Smooth muscle cell (in vitro differentiated cells): ENCODE data around the gene LYPD4. TPM values are rescaled to one million over a fixed set of nuclear protein-coding genes. Genes with fewer than 3 reads are reported as not detected.

Experiments used
- DNase-seq: peaks from one replicate; lab custom pipeline; 2025; ENCODE audit not compliant: unreplicated experiment; lab: John Stamatoyannopoulos, UW
- H2AFZ ChIP-seq: fragments of 200-600 bp; sonication (generic); 2 replicates; pipeline ENCODE4 v1.6.0; 2016; ENCODE audit warnings: antibody characterized with exemption, low read depth, mild to moderate bottlenecking
- H3F3A ChIP-seq: fragments of 200-600 bp; sonication (generic); 2 replicates; pipeline ENCODE4 v1.6.0; 2017; ENCODE audit warnings: antibody characterized with exemption, low read depth
- H3K27ac ChIP-seq: fragments of 200-600 bp; sonication (generic); 2 replicates; pipeline ENCODE4 v1.5.1; 2016; ENCODE audit warnings: low read depth, mild to moderate bottlenecking
- H3K27me3 ChIP-seq: fragments of 200-600 bp; sonication (generic); 2 replicates; pipeline ENCODE4 v1.6.1; 2016; ENCODE audit warnings: low read depth, mild to moderate bottlenecking
- H3K36me3 ChIP-seq: fragments of 200-600 bp; sonication (generic); 2 replicates; pipeline ENCODE4 v1.5.1; 2016; ENCODE audit warnings: low read depth
- H3K4me1 ChIP-seq: fragments of 200-600 bp; sonication (generic); 2 replicates; pipeline ENCODE4 v1.5.1; 2016; ENCODE audit warnings: low read depth
- H3K4me2 ChIP-seq: fragments of 200-600 bp; sonication (generic); 2 replicates; pipeline ENCODE4 v1.6.0; 2016; ENCODE audit warnings: mild to moderate bottlenecking
- H3K4me3 ChIP-seq: fragments of 200-600 bp; sonication (generic); 2 replicates; pipeline ENCODE4 v1.5.1; 2016; ENCODE audit warnings: mild to moderate bottlenecking
- H3K79me2 ChIP-seq: fragments of 200-600 bp; sonication (generic); 2 replicates; pipeline ENCODE4 v1.6.0; 2016; ENCODE audit warnings: low read depth, mild to moderate bottlenecking
- H3K9ac ChIP-seq: fragments of 200-600 bp; sonication (generic); 2 replicates; pipeline ENCODE4 v1.6.0; 2016; ENCODE audit warnings: low read depth
- H3K9me3 ChIP-seq: fragments of 200-600 bp; sonication (generic); replicated peaks from 2 replicates; pipeline ENCODE4 v1.5.1; 2016; ENCODE audit warnings: low read depth
- H4K20me1 ChIP-seq: fragments of 200-600 bp; sonication (generic); 2 replicates; pipeline ENCODE4 v1.6.0; 2016; ENCODE audit warnings: low read depth
- CTCF ChIP-seq: fragments of 200-600 bp; sonication (generic); IDR thresholded peaks from 2 replicates; pipeline ENCODE4 v1.5.1; 2017; ENCODE audit warnings: borderline replicate concordance, mild to moderate bottlenecking, antibody characterized with exemption; ENCODE audit not compliant: insufficient read depth, poor library complexity, severe bottlenecking
- WGBS: methylation state at CpG from one replicate; pipeline ENCODE4 v1.1.7; 2016; ENCODE audit warnings: low lambda C conversion rate; 5-methylcytosine and 5-hydroxymethylcytosine counted together
- polyA plus RNA-seq: library from polyadenylated mRNA; unstranded; fragments of >200 nt; fragmentation: Nextera tagmentation; extraction: Ambion mirVana; gene quantifications from 2 replicates; pipeline ENCODE4 v1.2.1, GENCODE V29; 2016
- total RNA-seq: library from RNA; depleted of rRNA; stranded (reverse); fragments of >200 nt; gene quantifications from 2 replicates; pipeline ENCODE4 v1.2.3, GENCODE V29; 2014

Gene LYPD4
- total and polyA plus RNA-seq, 2 experiments from 2014 or later, result not detected

- no peak for TF ChIP-seq CTCF
- DNase-seq, result no peak
- no peak overlapping the region for H3K4me3 ChIP-seq
- no peak overlapping the region for H3K27ac ChIP-seq
- no peaks in the 10 kb centered on the region for H3F3A ChIP-seq
- H3K36me3 ChIP-seq, result no peaks in the 10 kb centered on the region
- 94% methylated on average over 14 of the region's 23 CpGs for WGBS
- H3K9ac ChIP-seq, result no peak overlapping the region
- no peaks in the 10 kb centered on the region for H3K79me2 ChIP-seq
- no peak overlapping the region for H3K4me2 ChIP-seq
- peaks cover under 1% of the 10 kb centered on the region for H3K27me3 ChIP-seq
- no peaks in the 10 kb centered on the region for H3K9me3 ChIP-seq
- H4K20me1 ChIP-seq, result no peaks in the 10 kb centered on the region
- no peaks in the 10 kb centered on the region for H3K4me1 ChIP-seq
- no peak overlapping the region for H2AFZ ChIP-seq
Measured at GRCh38 chr19:41845051-41845590, 638 bp upstream of the LYPD4 start.

GRCh38 chr19:41845001-41845050, 343 bp upstream of the LYPD4 start, which contains the start of gene DMRTC2:
Gene DMRTC2 (plus strand): TSS chr19:41845042. CDS start chr19:41847429, 2,387 bp downstream.
- H3K27ac ChIP-seq, result no peak within 1 kb of the TSS

GRCh38 chr19:41843371-41843770, 1.1 kb downstream of the LYPD4 start:
- no peaks in the 10 kb centered on the region for H3K36me3 ChIP-seq
- H3K27me3 ChIP-seq, result peaks cover 7% of the 10 kb centered on the region
- WGBS, result 82% methylated on average over 7 of the region's 7 CpGs
- no peak overlapping the region for H3K4me3 ChIP-seq
- H3K9ac ChIP-seq, result no peak overlapping the region
- no peak for TF ChIP-seq CTCF
- no peaks in the 10 kb centered on the region for H4K20me1 ChIP-seq
- no peaks in the 10 kb centered on the region for H3F3A ChIP-seq
- no peak overlapping the region for H2AFZ ChIP-seq
- DNase-seq, result no peak
- no peaks in the 10 kb centered on the region for H3K79me2 ChIP-seq
- no peaks in the 10 kb centered on the region for H3K9me3 ChIP-seq
- no peak overlapping the region for H3K4me2 ChIP-seq
- H3K27ac ChIP-seq, result no peak overlapping the region
- no peaks in the 10 kb centered on the region for H3K4me1 ChIP-seq

More at GRCh38 chr19:41845001-41845050, 343 bp upstream of the LYPD4 start, which contains the start of gene DMRTC2:
- no peaks in the 10 kb centered on the region for H3F3A ChIP-seq
- no peak within 1 kb of the TSS for H3K4me2 ChIP-seq
- no peak within 1 kb of the TSS for H2AFZ ChIP-seq
- H3K79me2 ChIP-seq, result no peaks in the 10 kb centered on the region
- H4K20me1 ChIP-seq, result no peaks in the 10 kb centered on the region
- no peaks in the 10 kb centered on the region for H3K9me3 ChIP-seq
- no peaks in the 10 kb centered on the region for H3K4me1 ChIP-seq
- no peak for TF ChIP-seq CTCF
- no peak within 1 kb of the TSS for H3K9ac ChIP-seq
- no peak for DNase-seq
- peaks cover 3% of the 10 kb centered on the region for H3K27me3 ChIP-seq
- 97% methylated on average over 3 of the region's 3 CpGs for WGBS
- no peaks in the 10 kb centered on the region for H3K36me3 ChIP-seq
- no peak within 1 kb of the TSS for H3K4me3 ChIP-seq

DNA sequence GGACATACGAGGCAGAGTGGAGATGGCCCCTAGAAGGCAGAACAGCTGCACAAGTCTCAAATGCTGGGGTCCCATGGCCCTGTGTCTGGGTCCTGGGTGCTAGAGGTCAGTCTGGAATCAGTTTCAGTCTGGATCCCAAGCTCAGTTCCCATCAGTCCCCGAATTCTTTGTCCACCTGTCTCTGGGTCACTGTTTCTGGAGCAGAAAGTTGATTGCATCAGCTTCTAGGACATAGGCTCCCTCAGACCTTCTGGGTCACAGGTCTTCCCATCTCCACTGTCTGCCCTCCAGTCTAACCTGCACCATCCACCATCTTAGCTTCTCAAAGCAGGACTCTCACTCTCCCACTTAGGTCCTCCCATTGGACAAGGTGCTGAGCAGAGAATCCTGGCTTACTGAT, 5.3 kb downstream of the LYPD4 start:
- Histone ChIP-seq H3K4me2 (no peak overlapping the region), H3K4me1 (no peaks in the 10 kb centered on the region), H4K20me1 (no peaks in the 10 kb centered on the region), H3K27me3 (peaks cover 7% of the 10 kb centered on the region), H3K4me3 (no peak overlapping the region), H3K36me3 (no peaks in the 10 kb centered on the region), H3F3A (no peaks in the 10 kb centered on the region), H3K9me3 (no peaks in the 10 kb centered on the region), H2AFZ (no peak overlapping the region), H3K27ac (no peak overlapping the region), H3K79me2 (no peaks in the 10 kb centered on the region), H3K9ac (no peak overlapping the region)
- TF ChIP-seq CTCF, result no peak
- no peak for DNase-seq
- 49% methylated on average over 2 of the region's 2 CpGs for WGBS
